HepG2 (cell line): ENCODE measurements around the gene SLC24A5. TPM values are rescaled to one million over a fixed set of nuclear protein-coding genes. Genes with fewer than 3 reads are reported as not detected.

Experiments
- CBX1 ChIP-seq: IDR thresholded peaks from one replicate; pipeline ENCODE4 v1.6.1; 2016; ENCODE audit warnings: antibody characterized with exemption, low read depth
- GMEB1 ChIP-seq: sonication (generic); formaldehyde crosslinking; IDR thresholded peaks from 2 replicates; pipeline ENCODE4 v1.5.1; 2020; ENCODE audit warnings: missing genetic modification reagents, mild to moderate bottlenecking, borderline replicate concordance
- KDM2A ChIP-seq: sonication (generic); formaldehyde crosslinking; IDR thresholded peaks from 2 replicates; pipeline ENCODE4 v1.4.0; 2020; ENCODE audit warnings: low read depth, missing genetic modification reagents, borderline replicate concordance
- NRL ChIP-seq: sonication (generic); formaldehyde crosslinking; IDR thresholded peaks from 2 replicates; pipeline ENCODE4 v1.5.0; 2020; ENCODE audit warnings: missing genetic modification reagents, mild to moderate bottlenecking, moderate library complexity, borderline replicate concordance
- SAP130 ChIP-seq: IDR thresholded peaks from 2 replicates; pipeline ENCODE4 v1.6.1; 2016; ENCODE audit warnings: low read depth
- TFAP4 ChIP-seq: sonication (generic); IDR thresholded peaks from 2 replicates; pipeline ENCODE4 v1.6.1; 2016; ENCODE audit warnings: low read depth, borderline replicate concordance
- TGIF2 ChIP-seq: IDR thresholded peaks from 2 replicates; pipeline ENCODE4 v1.6.1; 2016; ENCODE audit warnings: control low read depth, missing compliant biosample characterization
- XRCC5 ChIP-seq: fragments of 200-400 bp; formaldehyde crosslinking; optimal IDR thresholded peaks from 2 replicates; pipeline ENCODE3; 2017; ENCODE audit warnings: mild to moderate bottlenecking, low read length
- ZNF335 ChIP-seq: sonication (generic); formaldehyde crosslinking; IDR thresholded peaks from 2 replicates; pipeline ENCODE4 v1.4.0; 2020; ENCODE audit warnings: missing genetic modification reagents
- ZNF33A ChIP-seq: sonication (generic); formaldehyde crosslinking; IDR thresholded peaks from 2 replicates; pipeline ENCODE4 v1.5.1; 2020; ENCODE audit warnings: missing genetic modification reagents, mild to moderate bottlenecking, moderate library complexity, borderline replicate concordance
- ZNF354B ChIP-seq: sonication (generic); formaldehyde crosslinking; IDR thresholded peaks from 2 replicates; pipeline ENCODE4 v1.8.0; 2022; ENCODE audit warnings: mild to moderate bottlenecking, missing genetic modification reagents
- ZNF614 ChIP-seq: IDR thresholded peaks from 2 replicates; pipeline ENCODE4 v1.6.1; 2018; ENCODE audit warnings: missing biosample characterization, missing genetic modification reagents, inconsistent platforms, borderline replicate concordance
- ZSCAN25 ChIP-seq: sonication (generic); formaldehyde crosslinking; IDR thresholded peaks from 2 replicates; pipeline ENCODE4 v1.8.0; 2022; ENCODE audit warnings: mild to moderate bottlenecking, missing genetic modification reagents
- polyA plus RNA-seq, 8 experiments: library from polyadenylated mRNA; depleted of rRNA in 3 of 8; stranded (reverse) in 7 of 8; unstranded in 1 of 8; fragments of >200 nt; fragmentation: Illumina TruSeq in 4 of 8; extraction: Trizol in 4 of 8; gene quantifications; 2 replicates each; pipeline versions ENCODE4 v1.2.1 to v1.2.3, GENCODE V29; 2011 to 2016; ENCODE audit warnings: low read depth in 4 of 8, missing spikeins in 1 of 8, mixed read lengths in 1 of 8; ENCODE audit not compliant: insufficient read depth in 1 of 8
- total RNA-seq, 5 experiments: library from RNA; depleted of rRNA; stranded (reverse); fragments of >200 nt; fragmentation: Illumina TruSeq; extraction: Trizol; gene quantifications; 2 replicates each; pipeline ENCODE4 v1.2.3, GENCODE V29; 2016; ENCODE audit warnings: low read depth in 1 of 5

SLC24A5 gene
- total and polyA plus RNA-seq, 2 of the 13 experiments (the other 11 are each of a cell fraction or from before 2014, with no cell fraction given), result not detected

- TF ChIP-seq NRL (CRISPR knock-in tag) (no peak), CBX1 (no peak), ZNF335 (CRISPR knock-in tag) (no peak), ZNF354B (no peak), XRCC5 (no peak), SAP130 (CRISPR knock-in tag) (no peak), GMEB1 (CRISPR knock-in tag) (no peak), KDM2A (CRISPR knock-in tag) (no peak), ZNF614 (CRISPR knock-in tag) (no peak), ZNF33A (CRISPR knock-in tag) (no peak), TGIF2 (CRISPR knock-in tag) (no peak), ZSCAN25 (CRISPR knock-in tag) (no peak), TFAP4 (no peak)
- TF ChIP-seq, all 625 proteins: peak for 52
Measured at GRCh38 chr15:48177766-48178647, 57.2 kb downstream of the SLC24A5 start, which contains the start of gene MYEF2 (continued).
